ENCODE data around the gene TTC16.
"Not testable (repeated sequence)": the region's sequence is repeated elsewhere in the genome, so short reads cannot be mapped to it uniquely, and the experiment has no call there.

TTC16 gene

DNA sequence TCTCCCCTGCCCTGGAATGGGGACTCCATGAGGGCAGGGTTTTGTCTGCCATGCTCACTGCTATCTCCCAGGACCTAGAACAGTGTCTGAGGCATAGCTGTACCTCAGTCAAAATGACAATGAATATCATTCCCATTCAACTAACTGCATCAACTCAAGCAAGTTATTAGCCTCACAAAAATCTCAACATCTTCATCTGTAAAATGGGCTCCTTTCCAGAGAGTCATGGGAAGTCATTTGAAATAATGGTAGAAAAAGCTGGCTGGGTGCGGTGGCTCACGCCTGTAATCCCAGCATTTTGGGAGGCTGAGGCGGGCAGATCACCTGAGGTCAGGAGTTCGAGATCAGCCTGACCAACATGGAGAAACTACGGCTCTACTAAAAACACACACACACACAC, 53.2 kb downstream of the TTC16 start:
- no peak for DNase-seq (ENCODE audit: low read depth in 2 of 2)

DNA sequence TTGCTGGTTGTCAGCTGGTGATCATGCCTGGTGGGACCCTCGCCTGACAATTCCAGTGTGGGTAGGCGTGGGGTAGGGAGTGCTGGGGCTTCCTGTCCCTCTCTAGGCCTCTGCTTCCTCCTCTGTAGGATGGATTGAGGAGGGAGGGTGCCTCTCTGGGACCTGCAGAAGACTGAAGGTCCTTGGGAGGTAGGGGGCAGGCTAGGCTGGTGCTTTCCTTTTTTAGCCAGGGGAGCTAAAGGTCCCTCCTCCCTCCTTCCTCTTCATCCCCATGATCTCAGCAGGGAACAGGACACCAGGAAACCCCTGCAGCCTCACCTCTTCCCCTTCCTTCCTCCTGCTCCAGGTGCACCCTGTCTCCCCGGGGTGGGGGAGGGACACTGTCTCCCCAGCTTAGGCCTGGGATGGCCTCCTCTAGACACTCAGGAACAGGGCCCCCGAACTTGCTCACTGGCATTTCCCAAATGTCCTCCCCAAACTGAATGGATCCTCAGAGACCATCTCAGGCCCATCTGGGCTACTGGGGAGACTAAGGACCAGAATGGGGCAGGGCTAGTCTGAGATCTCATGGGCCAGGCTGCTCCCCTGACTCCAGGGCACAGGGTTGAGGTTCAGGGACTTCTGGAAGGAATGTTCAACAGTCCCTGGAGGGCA, 54.2 kb downstream of the TTC16 start:
- DNase-seq (ENCODE audit: low read depth in 2 of 2) = no peak

- no peak for DNase-seq (ENCODE audit: low read depth in 2 of 2)
Observed at GRCh38 chr9:127770583-127770904, 54.7 kb downstream of the TTC16 start.

DNA sequence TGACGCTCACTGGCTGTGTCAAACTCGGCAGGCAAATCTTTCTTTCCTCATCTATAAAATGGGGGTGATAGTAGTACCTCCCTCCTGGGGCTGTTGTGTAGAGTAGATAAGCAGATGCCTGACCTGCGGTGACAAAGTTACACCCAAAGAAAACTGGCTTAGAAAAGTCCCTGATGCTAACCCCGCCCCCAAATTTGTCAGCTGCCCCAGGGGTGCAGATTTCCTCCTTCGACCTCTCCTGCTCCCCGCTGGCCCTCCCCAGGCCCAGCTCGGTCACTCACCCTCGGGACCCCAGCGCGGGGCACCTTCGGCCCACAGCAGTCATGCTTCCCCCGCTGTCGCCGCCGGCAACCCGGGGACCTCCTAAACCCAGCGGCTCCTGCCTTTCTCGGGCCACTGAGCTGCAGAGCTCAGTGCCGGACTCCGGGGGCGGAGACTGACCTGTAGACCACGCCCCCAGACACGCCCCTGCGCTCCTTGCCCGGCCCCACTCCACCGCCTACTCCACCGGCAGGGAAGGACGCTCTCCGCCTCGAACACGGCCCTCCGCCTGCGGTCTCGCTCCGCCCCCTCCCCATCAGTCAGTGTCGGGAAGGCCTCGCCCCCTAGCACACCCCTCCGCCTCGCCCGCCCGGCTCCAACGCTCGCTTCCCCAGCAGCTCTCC, 55.2 kb downstream of the TTC16 start:
- peak; percentile 84 to 92 for DNase-seq (ENCODE audit: low read depth in 2 of 2)

GRCh38 chr9:127771570-127772189, 55.8 kb downstream of the TTC16 start:
- no peak for DNase-seq (ENCODE audit: low read depth in 2 of 2)

DNA sequence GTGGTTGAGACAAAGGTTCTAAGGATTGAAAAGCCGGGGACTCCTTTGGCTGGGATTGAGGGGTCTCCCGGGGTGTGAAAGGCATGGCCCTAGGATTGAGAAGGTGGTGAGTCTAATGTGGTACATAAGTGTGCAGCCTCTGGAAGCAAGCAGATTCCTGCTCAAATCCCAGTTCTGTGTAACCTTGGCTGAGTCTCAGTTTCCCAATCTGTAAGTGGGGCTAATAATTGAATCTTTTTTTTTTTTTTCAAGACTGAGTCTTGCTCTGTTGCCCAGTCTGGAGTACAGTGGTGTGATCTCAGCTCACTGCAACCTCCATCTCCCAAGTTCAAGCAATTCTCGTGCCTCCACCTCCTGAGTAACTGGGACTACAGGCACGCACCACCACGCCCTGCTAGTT, 56.7 kb downstream of the TTC16 start:
- no peak for DNase-seq (ENCODE audit: low read depth in 2 of 2)

- no peak for DNase-seq (ENCODE audit: low read depth in 2 of 2)
Observed at GRCh38 chr9:127773272-127773671, 57.4 kb downstream of the TTC16 start.

- no peak for DNase-seq (ENCODE audit: low read depth in 2 of 2)
Observed at GRCh38 chr9:127773981-127774380, 58.1 kb downstream of the TTC16 start.

- peak; percentile 57 to 58 for DNase-seq (ENCODE audit: low read depth in 2 of 2)
Observed at GRCh38 chr9:127776195-127776923, 60.5 kb downstream of the TTC16 start.

DNA sequence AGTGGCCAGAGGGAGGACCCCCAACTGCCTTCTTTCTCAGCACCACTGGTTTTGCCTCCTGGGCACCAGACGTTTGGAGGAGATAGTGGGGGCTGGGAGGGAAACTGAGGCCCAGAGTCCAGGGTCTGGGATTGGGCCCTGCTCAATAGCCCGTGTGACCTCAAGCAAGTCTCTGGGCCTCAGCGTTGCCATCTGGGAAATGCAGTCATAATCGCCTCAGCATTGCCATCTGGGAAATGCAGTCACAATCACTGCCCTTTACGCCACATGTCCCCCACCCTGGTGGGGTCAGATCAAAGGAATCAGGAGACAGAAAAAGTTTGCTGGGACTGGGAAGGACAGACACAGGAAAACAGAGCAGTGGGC, 61.0 kb downstream of the TTC16 start:
- DNase-seq (ENCODE audit: low read depth in 2 of 2) = no peak

DNA sequence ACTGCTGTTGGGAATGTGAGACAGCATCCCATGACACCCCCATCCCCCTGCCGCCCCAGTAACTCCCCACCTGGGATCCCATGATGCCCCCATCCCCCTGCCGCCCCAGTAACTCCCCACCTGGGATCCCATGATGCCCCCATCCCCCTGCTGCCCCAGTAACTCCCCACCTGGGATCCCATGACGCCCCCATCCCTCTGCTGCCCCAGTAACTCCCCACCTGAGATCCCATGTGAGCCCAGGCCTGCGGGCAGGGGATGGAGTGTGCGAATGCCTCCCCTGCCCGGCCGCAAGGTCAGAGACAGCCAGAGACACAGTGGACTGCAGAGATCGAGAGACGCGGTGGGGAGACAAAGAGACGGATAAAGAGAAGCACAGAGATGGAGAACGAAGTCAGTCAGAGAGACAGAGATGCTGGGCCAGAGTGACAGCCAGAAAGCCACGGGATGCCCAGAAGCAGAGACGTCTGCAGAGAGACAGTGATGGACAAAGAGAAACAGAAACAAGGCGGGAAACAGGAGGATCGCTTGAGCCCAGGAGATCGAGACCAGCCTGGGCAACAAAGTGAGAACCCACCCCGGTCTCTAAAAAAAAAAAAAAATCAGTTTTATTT, 61.6 kb downstream of the TTC16 start:
- no peak for DNase-seq (ENCODE audit: low read depth in 2 of 2)

- DNase-seq (ENCODE audit: low read depth in 2 of 2) = no peak
Observed at GRCh38 chr9:127778280-127779135, 62.6 kb downstream of the TTC16 start, which contains the start of gene SH2D3C. TSS of gene SH2D3C (minus strand) at chr9:127778666. CDS start at chr9:127778627, 39 bp downstream.

DNA sequence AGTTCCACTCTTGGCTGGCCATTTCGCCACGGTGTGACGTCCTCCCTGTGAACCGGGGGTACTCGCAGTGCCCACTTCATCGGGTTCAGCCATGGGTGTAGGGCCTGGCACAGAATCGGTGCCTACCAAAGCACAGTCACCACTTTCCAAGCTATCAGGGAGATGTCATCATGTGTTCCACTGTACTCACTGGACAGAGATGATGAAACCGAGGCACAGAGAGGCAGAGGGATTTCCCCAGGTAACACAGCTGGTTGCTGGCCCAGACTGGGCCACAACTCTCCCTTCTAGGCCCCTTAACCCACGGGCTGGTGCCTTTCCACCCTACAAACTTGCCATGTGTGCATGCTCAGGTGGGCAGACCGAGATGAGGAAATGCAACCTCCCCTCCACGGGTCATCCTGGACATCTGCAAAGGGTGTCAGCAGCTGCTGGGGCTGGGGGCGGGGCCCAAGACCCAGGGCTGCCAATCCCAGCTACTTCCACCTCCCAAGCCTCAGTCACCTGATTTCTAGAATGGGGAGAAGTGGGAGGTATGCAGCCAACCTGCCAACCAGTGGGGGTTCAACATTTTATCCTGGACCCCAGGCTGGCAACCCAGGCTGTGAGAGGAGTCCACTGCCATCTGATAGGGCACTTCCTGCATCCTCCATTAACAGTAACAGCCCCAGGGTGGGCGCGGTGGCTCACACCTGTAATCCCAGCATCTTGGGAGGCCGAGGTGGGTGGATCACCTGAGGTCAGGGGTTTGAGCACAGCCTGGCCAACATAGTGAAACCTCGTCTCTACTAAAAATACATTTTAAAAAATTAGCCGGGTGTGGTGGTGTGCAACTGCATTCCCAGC, 63.5 kb downstream of the TTC16 start:
- peak; percentile 38 to 59 for DNase-seq (ENCODE audit: low read depth in 2 of 2)

GRCh38 chr9:127780126-127780885, 64.4 kb downstream of the TTC16 start:
- DNase-seq (ENCODE audit: low read depth in 2 of 2) = no peak

- not testable (repeated sequence) for DNase-seq (ENCODE audit: low read depth in 2 of 2)
Observed at GRCh38 chr9:127780909-127781308, 65.0 kb downstream of the TTC16 start.
